Hematopoietic multipotent progenitor cell treated with erythropoietin and hydrocortisone succinate and interleukin-3 and kit ligand, for 8 days (in vitro differentiated cells): ENCODE results near the gene CXCL6.

Experiments
- DNase-seq: peaks from one replicate; pipeline ENCODE4 v3.0.0-alpha.2; 2015

CXCL6 gene

GRCh38 chr4:73868206-73869129 is 32.0 kb downstream of the CXCL6 start:
- DNase-seq = no peak

- no peak for DNase-seq
Observed at GRCh38 chr4:73869130-73870055, 32.9 kb downstream of the CXCL6 start, which contains the start of gene CXCL1. CXCL1 (plus strand) TSS chr4:73869393; CDS start chr4:73869471, 78 bp downstream.

- DNase-seq = no peak
Observed at GRCh38 chr4:73870260-73870659, 33.8 kb downstream of the CXCL6 start.

GRCh38 chr4:73870768-73871167 is 34.3 kb downstream of the CXCL6 start:
- DNase-seq = no peak

- DNase-seq = no peak
Observed at GRCh38 chr4:73871511-73872310, 35.2 kb downstream of the CXCL6 start.

- no peak for DNase-seq
Observed at GRCh38 chr4:73872316-73873108, 36.0 kb downstream of the CXCL6 start.

- no peak for DNase-seq
Observed at GRCh38 chr4:73874386-73874785, 37.9 kb downstream of the CXCL6 start.

GRCh38 chr4:73875401-73875800 is 38.9 kb downstream of the CXCL6 start:
- no peak for DNase-seq

- no peak for DNase-seq
Observed at GRCh38 chr4:73883306-73883705, 46.8 kb downstream of the CXCL6 start.

GRCh38 chr4:73885574-73886267 is 49.2 kb downstream of the CXCL6 start:
- DNase-seq = peak; percentile 37
